HepG2 (cell line): Measurements from ENCODE around the gene ZNF384. TPM values are rescaled to one million over a fixed set of nuclear protein-coding genes. Genes with fewer than 3 reads are reported as not detected.

Experiments used
- ARID5B ChIP-seq: IDR thresholded peaks from 2 replicates; pipeline ENCODE4 v1.4.0; 2020; ENCODE audit warnings: mild to moderate bottlenecking, missing genetic modification reagents
- ARNTL ChIP-seq: sonication (generic); formaldehyde crosslinking; IDR thresholded peaks from 2 replicates; pipeline ENCODE4 v1.4.0; 2020; ENCODE audit warnings: mild to moderate bottlenecking, missing genetic modification reagents
- BATF2 ChIP-seq: sonication (generic); formaldehyde crosslinking; IDR thresholded peaks from 2 replicates; pipeline ENCODE4 v1.8.0; 2022; ENCODE audit warnings: mild to moderate bottlenecking, missing genetic modification reagents, moderate library complexity
- CCAR2 ChIP-seq: fragments of 200-400 bp; formaldehyde crosslinking; optimal IDR thresholded peaks from 2 replicates; pipeline ENCODE3; 2018; ENCODE audit warnings: low read depth, mild to moderate bottlenecking, low read length, moderate library complexity
- GPN1 ChIP-seq: sonication (generic); formaldehyde crosslinking; IDR thresholded peaks from 2 replicates; pipeline ENCODE4 v1.5.1; 2020; ENCODE audit warnings: missing genetic modification reagents, borderline replicate concordance
- GZF1 ChIP-seq: sonication (generic); formaldehyde crosslinking; IDR thresholded peaks from 2 replicates; pipeline ENCODE4 v1.5.1; 2020; ENCODE audit warnings: mild to moderate bottlenecking, missing genetic modification reagents
- HNRNPH1 ChIP-seq: fragments of 200-400 bp; formaldehyde crosslinking; optimal IDR thresholded peaks from 2 replicates; pipeline ENCODE3; 2017; ENCODE audit warnings: mild to moderate bottlenecking, low read depth, low read length
- HOXA7 ChIP-seq: sonication (generic); formaldehyde crosslinking; IDR thresholded peaks from 2 replicates; pipeline ENCODE4 v1.8.1; 2022; ENCODE audit warnings: mild to moderate bottlenecking, missing genetic modification reagents, moderate library complexity
- MTF2 ChIP-seq: sonication (generic); formaldehyde crosslinking; IDR thresholded peaks from 2 replicates; pipeline ENCODE4 v1.5.0; 2020; ENCODE audit warnings: missing genetic modification reagents, borderline replicate concordance
- NAIF1 ChIP-seq: sonication (generic); formaldehyde crosslinking; IDR thresholded peaks from 2 replicates; pipeline ENCODE4 v1.5.0; 2020; ENCODE audit warnings: mild to moderate bottlenecking, missing genetic modification reagents, borderline replicate concordance
- NCOA5 ChIP-seq: sonication (generic); formaldehyde crosslinking; IDR thresholded peaks from 2 replicates; pipeline ENCODE4 v1.4.0; 2020; ENCODE audit warnings: missing genetic modification reagents
- PHF5A ChIP-seq: IDR thresholded peaks from one replicate; pipeline ENCODE4 v1.6.1; 2018; ENCODE audit warnings: low read depth, missing genetic modification reagents; ENCODE audit not compliant: unreplicated experiment
- PLSCR1 ChIP-seq: sonication (generic); formaldehyde crosslinking; IDR thresholded peaks from 2 replicates; pipeline ENCODE4 v1.5.0; 2020; ENCODE audit warnings: missing genetic modification reagents, mild to moderate bottlenecking, borderline replicate concordance
- RAD21 ChIP-seq: fragments of 450-650 bp; formaldehyde crosslinking; IDR thresholded peaks from 2 replicates; pipeline ENCODE4 v1.5.0; 2020; ENCODE audit warnings: mild to moderate bottlenecking
- RBM39 ChIP-seq: fragments of 200-400 bp; formaldehyde crosslinking; IDR thresholded peaks from one replicate; pipeline ENCODE4 v1.6.1; 2018; ENCODE audit warnings: antibody characterized with exemption, mild to moderate bottlenecking, low read depth, low read length; ENCODE audit not compliant: poor library complexity, severe bottlenecking
- ZBTB3 ChIP-seq: sonication (generic); formaldehyde crosslinking; IDR thresholded peaks from 2 replicates; pipeline ENCODE4 v1.4.0; 2020; ENCODE audit warnings: low read depth, mild to moderate bottlenecking, moderate library complexity, missing genetic modification reagents, borderline replicate concordance
- ZBTB39 ChIP-seq: sonication (generic); formaldehyde crosslinking; IDR thresholded peaks from 2 replicates; pipeline ENCODE4 v1.5.0; 2020; ENCODE audit warnings: missing genetic modification reagents
- ZNF143 ChIP-seq: sonication (generic); formaldehyde crosslinking; IDR thresholded peaks from 2 replicates; pipeline ENCODE4 v1.4.0; 2020; ENCODE audit warnings: missing genetic modification reagents
- ZNF232 ChIP-seq: sonication (generic); formaldehyde crosslinking; IDR thresholded peaks from 2 replicates; pipeline ENCODE4 v1.4.0; 2020; ENCODE audit warnings: missing genetic modification reagents, borderline replicate concordance
- ZNF260 ChIP-seq: sonication (generic); formaldehyde crosslinking; IDR thresholded peaks from 2 replicates; pipeline ENCODE4 v1.4.0; 2020; ENCODE audit warnings: missing genetic modification reagents, low read depth, mild to moderate bottlenecking, borderline replicate concordance
- ZNF660 ChIP-seq: sonication (generic); formaldehyde crosslinking; IDR thresholded peaks from 2 replicates; pipeline ENCODE4 v1.5.1; 2020; ENCODE audit warnings: mild to moderate bottlenecking, low read depth, missing genetic modification reagents, borderline replicate concordance
- ZNF883 ChIP-seq: sonication (generic); formaldehyde crosslinking; IDR thresholded peaks from 2 replicates; pipeline ENCODE4 v1.5.1; 2020; ENCODE audit warnings: mild to moderate bottlenecking, missing genetic modification reagents; ENCODE audit errors: not compliant biosample characterization
- ZSCAN12 ChIP-seq: sonication (generic); formaldehyde crosslinking; IDR thresholded peaks from 2 replicates; pipeline ENCODE4 v1.9.0; 2021; ENCODE audit warnings: mild to moderate bottlenecking, missing genetic modification reagents
- polyA plus RNA-seq, 8 experiments: library from polyadenylated mRNA; depleted of rRNA in 3 of 8; stranded (reverse) in 7 of 8; unstranded in 1 of 8; fragments of >200 nt; fragmentation: Illumina TruSeq in 4 of 8; extraction: Trizol in 4 of 8; gene quantifications; 2 replicates each; pipeline versions ENCODE4 v1.2.1 to v1.2.3, GENCODE V29; 2011 to 2016; ENCODE audit warnings: low read depth in 4 of 8, missing spikeins in 1 of 8, mixed read lengths in 1 of 8; ENCODE audit not compliant: insufficient read depth in 1 of 8
- total RNA-seq, 5 experiments: library from RNA; depleted of rRNA; stranded (reverse); fragments of >200 nt; fragmentation: Illumina TruSeq; extraction: Trizol; gene quantifications; 2 replicates each; pipeline ENCODE4 v1.2.3, GENCODE V29; 2016; ENCODE audit warnings: low read depth in 1 of 5

The ZNF384 gene
- total and polyA plus RNA-seq, 2 of the 13 experiments (the other 11 are each of a cell fraction or from before 2014, with no cell fraction given): 23.6 to 55.3 TPM

GRCh38 chr12:6688543-6688998 lies 604 bp downstream of the ZNF384 start (continued):
- TF ChIP-seq ZBTB39 (CRISPR knock-in tag): peak; percentile 73; the same call in 1 of the 2 replicates
- TF ChIP-seq ZNF260: no peak
- TF ChIP-seq HNRNPH1: no peak
- TF ChIP-seq GZF1 (CRISPR knock-in tag): no peak
- no peak for TF ChIP-seq NCOA5
- TF ChIP-seq RAD21 (CRISPR knock-in tag): no peak
- no peak for TF ChIP-seq HOXA7 (CRISPR knock-in tag)
- TF ChIP-seq BATF2 (CRISPR knock-in tag): no peak
- TF ChIP-seq ZBTB3 (CRISPR knock-in tag): no peak
- no peak for TF ChIP-seq CCAR2
- peak; percentile 85; the same call in 1 of the 2 replicates for TF ChIP-seq MTF2
- peak; percentile 29 for TF ChIP-seq ARNTL
- no peak for TF ChIP-seq ZSCAN12 (CRISPR knock-in tag)
- TF ChIP-seq PLSCR1 (CRISPR knock-in tag): no peak
- no peak for TF ChIP-seq RBM39
- TF ChIP-seq NAIF1 (CRISPR knock-in tag): peak; percentile 15; the same call in 1 of the 2 replicates
- no peak for TF ChIP-seq PHF5A (CRISPR knock-in tag)
- peak; percentile 31 for TF ChIP-seq ZNF883 (CRISPR knock-in tag)
- TF ChIP-seq ARID5B (CRISPR knock-in tag): no peak
- TF ChIP-seq ZNF143 (CRISPR knock-in tag): peak; percentile 15; the same call in 1 of the 2 replicates
- no peak for TF ChIP-seq GPN1
- TF ChIP-seq ZNF232: 0 out of 2 replicates have a peak, but pooled peaks have one; percentile 21
- no peak for TF ChIP-seq ZNF660 (CRISPR knock-in tag)
